Activated CD4-positive, CD25-positive, alpha-beta regulatory T cell treated with anti-CD3 and anti-CD28 coated beads, Interleukin-2, amount 50 U/mL, for 24 hours (primary cell): Measurements from ENCODE around the gene KLHL1.
"Not testable (repeated sequence)": the region's sequence is repeated elsewhere in the genome, so short reads cannot be mapped to it uniquely, and the experiment has no call there.

Source experiments
- ATAC-seq, 2 donors: fragments of 150-1000 bp; cut with Tn5 transposase; one replicate each; pipeline ENCODE4 v1.10.0; 2021; ENCODE audit warnings: mild to moderate bottlenecking in 1 of 2, moderate library complexity in 1 of 2

KLHL1 gene, protein sequence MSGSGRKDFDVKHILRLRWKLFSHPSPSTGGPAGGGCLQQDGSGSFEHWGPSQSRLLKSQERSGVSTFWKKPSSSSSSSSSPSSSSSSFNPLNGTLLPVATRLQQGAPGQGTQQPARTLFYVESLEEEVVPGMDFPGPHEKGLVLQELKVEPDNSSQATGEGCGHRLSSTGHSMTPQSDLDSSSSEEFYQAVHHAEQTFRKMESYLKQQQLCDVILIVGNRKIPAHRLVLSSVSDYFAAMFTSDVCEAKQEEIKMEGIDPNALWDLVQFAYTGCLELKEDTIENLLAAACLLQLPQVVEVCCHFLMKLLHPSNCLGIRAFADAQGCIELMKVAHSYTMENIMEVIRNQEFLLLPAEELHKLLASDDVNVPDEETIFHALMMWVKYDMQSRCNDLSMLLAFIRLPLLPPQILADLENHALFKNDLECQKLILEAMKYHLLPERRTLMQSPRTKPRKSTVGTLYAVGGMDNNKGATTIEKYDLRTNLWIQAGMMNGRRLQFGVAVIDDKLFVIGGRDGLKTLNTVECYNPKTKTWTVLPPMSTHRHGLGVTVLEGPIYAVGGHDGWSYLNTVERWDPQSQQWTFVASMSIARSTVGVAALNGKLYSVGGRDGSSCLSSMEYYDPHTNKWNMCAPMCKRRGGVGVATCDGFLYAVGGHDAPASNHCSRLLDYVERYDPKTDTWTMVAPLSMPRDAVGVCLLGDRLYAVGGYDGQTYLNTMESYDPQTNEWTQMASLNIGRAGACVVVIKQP

GRCh38 chr13:70108356-70109105 lies at the start of gene KLHL1:
Gene KLHL1 (minus strand): TSS chr13:70108452. CDS start chr13:70107699, 753 bp downstream.
- no peak for ATAC-seq

DNA sequence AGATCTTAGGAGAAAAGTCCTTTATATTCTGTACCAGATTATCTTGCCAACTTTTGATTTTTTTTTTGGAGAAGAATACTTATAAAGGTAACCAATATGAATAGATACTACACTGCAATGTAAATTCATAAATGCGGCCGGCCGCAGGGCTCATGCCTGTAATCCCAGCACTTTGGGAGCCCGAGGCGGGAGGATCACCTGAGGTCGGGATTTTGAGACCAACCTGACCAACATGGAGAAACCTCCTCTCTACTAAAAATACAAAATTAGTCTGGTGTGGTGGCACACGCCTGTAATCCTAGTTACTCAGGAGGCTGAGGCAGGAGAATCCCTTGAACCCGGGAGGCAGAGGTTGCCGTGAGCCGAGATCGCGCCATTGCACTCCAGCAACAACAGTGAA lies 34.4 kb upstream of the KLHL1 start:
- not testable (repeated sequence) for ATAC-seq

- ATAC-seq: no peak
Observed at GRCh38 chr13:70128098-70128497, 19.8 kb upstream of the KLHL1 start.

GRCh38 chr13:70125693-70126092 lies 17.4 kb upstream of the KLHL1 start:
- ATAC-seq: no peak

DNA sequence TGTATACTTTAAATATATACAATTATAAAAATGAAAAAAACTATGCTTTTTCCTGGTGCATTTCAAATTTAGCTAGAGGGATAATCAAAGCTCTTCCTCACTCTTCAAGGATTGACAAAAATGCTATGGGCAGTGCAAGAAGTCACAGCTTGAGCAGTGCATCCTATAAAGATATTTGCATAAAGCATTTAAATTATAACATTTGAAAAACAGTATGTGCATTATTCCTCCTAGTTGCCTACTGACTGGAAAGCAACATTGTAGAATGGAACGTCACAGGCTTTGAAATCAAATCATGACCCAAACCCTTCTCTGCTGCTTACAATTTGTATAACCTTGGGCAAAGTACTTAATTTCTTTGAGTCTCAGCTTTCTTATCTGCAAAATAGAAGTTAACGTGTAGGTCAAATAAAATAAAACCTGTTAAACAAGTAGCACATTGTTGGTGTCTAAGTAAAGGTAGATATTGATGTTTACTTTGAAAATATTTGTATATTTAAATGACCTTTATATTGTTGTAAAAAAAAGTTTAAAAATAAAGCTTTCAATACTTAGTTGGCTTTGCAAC lies 9.2 kb upstream of the KLHL1 start:
- ATAC-seq: no peak

- ATAC-seq: no peak
Observed at GRCh38 chr13:70107498-70108281, 562 bp downstream of the KLHL1 start, which contains the start of gene ATXN8OS. Gene ATXN8OS (plus strand): TSS chr13:70107826.

- ATAC-seq: no peak
Observed at GRCh38 chr13:70107125-70107497, 1.1 kb downstream of the KLHL1 start.

DNA sequence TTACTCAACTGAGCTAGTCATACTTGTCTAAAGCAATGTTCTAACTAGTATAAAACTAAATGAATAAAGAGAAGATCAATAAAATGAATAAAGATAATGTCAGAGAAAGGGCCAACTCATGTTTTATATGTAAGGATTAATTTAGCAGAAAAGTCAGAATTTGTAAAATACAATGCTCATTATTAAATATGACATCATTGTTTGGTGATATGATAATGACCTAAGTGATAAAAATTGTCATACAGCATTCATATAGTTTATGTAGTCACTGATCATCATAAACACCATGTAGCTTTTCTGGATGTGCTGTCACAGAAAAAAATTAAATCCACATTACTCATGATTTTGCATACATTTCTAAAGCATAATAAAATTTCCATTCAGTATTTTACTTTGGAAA lies 3.8 kb downstream of the KLHL1 start:
- ATAC-seq: no peak

DNA sequence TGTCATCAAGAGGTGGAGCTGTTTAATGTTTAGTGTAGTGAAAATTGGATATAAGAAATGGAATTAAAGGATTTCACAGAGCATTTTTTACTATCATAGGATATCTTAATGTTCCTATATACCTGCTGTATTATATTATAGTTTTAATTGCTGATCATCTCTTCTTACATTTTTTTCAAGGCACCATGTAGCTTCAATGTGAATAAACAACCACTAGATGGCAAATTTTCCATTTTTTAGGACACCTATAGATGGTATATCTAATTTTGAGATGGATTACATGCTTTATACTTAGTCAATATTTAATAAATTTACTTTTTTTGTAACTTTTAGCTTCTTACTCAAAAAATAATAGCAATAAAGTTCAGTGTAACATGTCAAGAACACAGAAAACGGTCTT lies 9.6 kb downstream of the KLHL1 start:
- no peak for ATAC-seq

GRCh38 chr13:70090036-70090723 lies 18.1 kb downstream of the KLHL1 start:
- no peak for ATAC-seq

- ATAC-seq: no peak
Observed at GRCh38 chr13:70088926-70089325, 19.3 kb downstream of the KLHL1 start.

- ATAC-seq: no peak
Observed at GRCh38 chr13:70087247-70087646, 21.0 kb downstream of the KLHL1 start.

DNA sequence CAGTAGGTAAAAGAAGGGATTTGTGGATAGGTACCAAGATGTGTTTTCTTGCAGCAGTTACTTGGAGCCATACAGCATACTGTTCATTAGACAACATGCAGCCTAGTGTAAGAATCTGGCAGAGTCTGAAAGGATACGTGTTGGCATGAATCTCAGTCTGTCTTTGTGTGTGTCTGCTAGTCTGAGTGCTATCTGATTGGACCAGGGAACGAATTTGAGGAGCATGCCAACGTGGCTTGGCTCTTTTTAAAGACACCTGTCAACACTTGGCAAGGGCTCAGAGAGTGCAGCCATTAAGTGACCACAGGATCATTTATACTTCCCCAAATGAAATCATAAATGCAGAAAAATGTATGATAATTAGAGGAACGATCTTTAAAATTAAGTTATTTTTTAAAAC lies 28.2 kb downstream of the KLHL1 start:
- ATAC-seq: no peak

DNA sequence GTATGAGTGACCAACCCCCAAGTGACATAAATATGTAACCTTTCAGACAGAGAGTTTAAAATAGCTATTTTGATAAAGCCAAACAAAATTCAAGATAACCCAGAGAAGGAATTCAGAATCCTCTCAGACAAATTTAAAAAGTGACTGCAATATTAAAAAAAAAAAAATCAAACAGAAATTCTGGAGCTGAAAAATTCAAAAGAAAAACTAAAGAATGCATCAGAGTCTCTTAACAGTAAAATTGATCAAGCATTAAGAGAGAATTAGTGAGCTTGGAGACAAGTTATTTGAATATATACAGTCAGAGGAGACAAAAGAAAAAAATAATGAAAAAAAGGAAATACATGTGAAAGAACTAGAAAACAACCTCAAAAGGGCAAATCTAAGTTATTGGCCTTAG lies 53.7 kb downstream of the KLHL1 start:
- ATAC-seq: no peak

DNA sequence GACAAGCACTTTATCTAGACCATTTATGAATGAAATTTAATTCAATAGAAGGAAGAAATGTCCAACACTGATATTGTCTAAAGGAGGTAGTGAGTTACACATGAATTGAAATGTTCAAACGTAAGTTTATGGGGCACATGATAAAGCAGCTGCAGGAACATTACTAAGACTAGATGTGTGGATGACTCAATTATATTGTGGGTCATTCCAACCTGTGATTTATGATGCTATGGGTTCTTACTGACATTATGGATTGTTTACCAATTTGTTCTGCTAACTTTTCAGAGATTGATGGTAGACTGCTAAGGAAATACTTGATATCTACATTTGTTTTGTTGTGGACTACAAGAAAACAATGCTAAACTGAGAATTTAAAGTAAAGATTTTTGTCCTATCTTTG lies 56.7 kb downstream of the KLHL1 start:
- ATAC-seq: no peak

GRCh38 chr13:70043685-70044084 lies 64.6 kb downstream of the KLHL1 start:
- ATAC-seq: no peak

DNA sequence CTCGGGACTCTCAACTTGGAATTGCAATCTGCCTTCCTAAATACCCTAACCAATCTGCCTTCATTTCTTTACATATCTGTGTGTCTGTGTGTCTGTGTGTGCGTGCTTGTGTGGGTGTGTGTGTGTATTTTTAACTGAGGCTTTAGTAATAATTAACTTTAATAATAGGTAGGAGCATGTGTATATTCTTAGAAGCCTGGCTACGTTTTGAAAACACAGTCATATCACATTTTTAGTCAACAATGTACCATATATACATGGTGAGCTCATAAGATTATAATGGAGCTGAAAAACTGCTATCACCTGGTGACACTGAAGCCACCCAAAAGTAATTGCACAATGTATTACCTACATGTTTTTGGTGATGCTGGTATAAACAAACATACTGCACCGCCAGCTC lies 66.1 kb downstream of the KLHL1 start:
- ATAC-seq: no peak

GRCh38 chr13:70034286-70034685 lies 74.0 kb downstream of the KLHL1 start:
- ATAC-seq: no peak

DNA sequence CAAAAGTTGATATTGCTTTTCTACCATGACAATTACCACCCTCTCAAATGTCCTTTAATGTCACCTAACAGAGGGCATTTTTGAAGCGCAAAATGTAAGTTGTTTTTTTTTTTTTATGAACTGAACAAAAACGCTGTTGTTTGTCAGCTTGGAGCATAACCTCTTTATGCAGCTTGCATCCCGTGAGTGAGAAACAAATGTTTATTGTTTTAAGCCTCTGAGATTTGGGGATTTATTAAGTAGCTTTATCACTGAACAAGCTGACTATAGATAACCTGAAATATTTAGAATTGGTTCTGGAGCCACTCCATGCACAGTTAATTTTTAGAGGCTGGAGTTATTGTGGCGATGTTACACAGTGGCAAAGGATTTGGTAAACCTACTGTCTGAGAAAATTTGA lies 80.7 kb downstream of the KLHL1 start:
- ATAC-seq: no peak

DNA sequence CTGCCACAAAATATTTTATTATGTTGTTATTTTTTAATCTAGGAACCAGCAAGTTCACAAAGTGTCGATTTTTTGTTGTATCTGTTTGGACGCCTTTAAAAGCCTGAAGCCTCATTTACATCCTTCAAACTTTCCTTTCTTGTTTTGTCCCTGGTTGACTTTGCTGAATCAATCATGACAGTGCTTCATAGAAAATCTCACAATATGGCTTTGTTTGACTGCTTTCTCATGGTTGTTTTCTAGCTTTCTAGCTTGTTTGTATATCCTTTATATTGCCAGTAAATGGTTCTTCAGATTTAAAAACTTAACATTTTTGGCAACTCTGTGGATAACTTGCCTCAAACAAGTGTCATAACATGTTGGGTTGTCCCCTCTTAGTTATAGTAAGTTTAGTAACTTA lies 84.7 kb downstream of the KLHL1 start:
- ATAC-seq: no peak

GRCh38 chr13:70022646-70023045 lies 85.6 kb downstream of the KLHL1 start:
- no peak for ATAC-seq

GRCh38 chr13:70016116-70016515 lies 92.1 kb downstream of the KLHL1 start:
- ATAC-seq: no peak
